B cell (primary cell): ENCODE results near the gene KRT72. TPM values are rescaled to one million over a fixed set of nuclear protein-coding genes. Genes with fewer than 3 reads are reported as not detected.

Experiments used
- ATAC-seq: fragments of 200-7000 bp; cut with Tn5 transposase; one replicate; pipeline ENCODE4 v1.10.0; 2021; ENCODE audit warnings: low read depth, mild to moderate bottlenecking, moderate number of reproducible peaks, moderate library complexity
- CTCF ChIA-PET: fragments of 350-600 bp; sonication (Branson Sonifier 250); formaldehyde crosslinking; loops from one replicate; lab custom pipeline; 2021; ENCODE audit warnings: antibody characterized with exemption, inconsistent platforms; lab: Charles Lee
- POLR2A ChIA-PET: fragments of 350-600 bp; sonication (Branson Sonifier 250); formaldehyde crosslinking; loops from one replicate; lab custom pipeline; 2021; ENCODE audit warnings: antibody characterized with exemption; lab: Charles Lee
- DNase-seq: peaks from one replicate; pipeline ENCODE4 v3.0.0; 2013
- H2AFZ ChIP-seq: 2 replicates; pipeline ENCODE4 v1.6.1; 2012; ENCODE audit warnings: mild to moderate bottlenecking, low read depth, low read length; ENCODE audit not compliant: insufficient read depth, poor library complexity, severe bottlenecking
- H3K27ac ChIP-seq, 2 donors: 1 replicate in 1 of 2; 2 replicates in 1 of 2; pipeline ENCODE4 v1.5.1; 2012 to 2013; ENCODE audit warnings: low read length in 2 of 2, mild to moderate bottlenecking in 2 of 2, moderate library complexity in 1 of 2
- H3K27me3 ChIP-seq, 4 experiments: fragments of 200-600 bp in 1 of 4; sonication (generic) in 1 of 4; replicated peaks in 1 of 4; 1 replicate in 2 of 4; 2 replicates in 2 of 4; pipeline versions ENCODE4 v1.6.1 to v1.7.0; 2013 to 2016; ENCODE audit warnings: low read length in 3 of 4, mild to moderate bottlenecking in 2 of 4, mixed read lengths in 1 of 4, moderate library complexity in 1 of 4; ENCODE audit not compliant: insufficient read depth in 4 of 4, control insufficient read depth in 3 of 4; ENCODE audit errors: control extremely low read depth in 1 of 4
- H3K36me3 ChIP-seq, 2 experiments: replicated peaks in 1 of 2; 1 replicate in 1 of 2; 2 replicates in 1 of 2; pipeline versions ENCODE4 v1.6.1 to v1.7.1; 2013; ENCODE audit warnings: low read length in 1 of 2; ENCODE audit not compliant: insufficient read depth in 2 of 2, control insufficient read depth in 1 of 2; ENCODE audit errors: control extremely low read depth in 1 of 2, extremely low read depth in 1 of 2
- H3K4me1 ChIP-seq, 2 donors: fragments of 200-600 bp in 1 of 2; sonication (generic) in 1 of 2; 1 replicate in 1 of 2; 2 replicates in 1 of 2; pipeline versions ENCODE4 v1.5.1 to v1.6.1; 2013 to 2017; ENCODE audit warnings: low read length in 2 of 2; ENCODE audit not compliant: control insufficient read depth in 2 of 2, insufficient read depth in 2 of 2
- H3K4me2 ChIP-seq: replicated peaks from 2 replicates; pipeline ENCODE3; 2012; ENCODE audit warnings: mild to moderate bottlenecking, low read depth, low read length; ENCODE audit not compliant: poor library complexity, severe bottlenecking
- H3K4me3 ChIP-seq, 5 experiments: fragments of 200-600 bp in 1 of 5; sonication (generic) in 1 of 5; 1 replicate in 3 of 5; 2 replicates in 2 of 5; pipeline versions ENCODE4 v1.5.1 to v1.7.0; 2011 to 2016; ENCODE audit warnings: low read length in 4 of 5, mild to moderate bottlenecking in 4 of 5, low read depth in 2 of 5, control low read depth in 1 of 5, moderate library complexity in 1 of 5; ENCODE audit not compliant: insufficient read depth in 1 of 5; ENCODE audit errors: control extremely low read depth in 1 of 5, extremely low read depth in 1 of 5
- H3K79me2 ChIP-seq: fragments of 200-600 bp; sonication (generic); one replicate; pipeline ENCODE4 v1.6.0; 2016; ENCODE audit warnings: low read length; ENCODE audit not compliant: control insufficient read depth, insufficient read depth
- H3K9ac ChIP-seq: fragments of 200-600 bp; sonication (generic); 2 replicates; pipeline ENCODE4 v1.6.1; 2017; ENCODE audit warnings: mild to moderate bottlenecking, low read length, moderate library complexity
- H3K9me3 ChIP-seq, 3 donors: one replicate each; pipeline versions ENCODE4 v1.6.1 to v1.7.1; 2013; ENCODE audit warnings: low read length in 2 of 3; ENCODE audit not compliant: control insufficient read depth in 2 of 3, insufficient read depth in 1 of 3; ENCODE audit errors: control extremely low read depth in 1 of 3
- H4K20me1 ChIP-seq: 2 replicates; pipeline ENCODE4 v1.6.0; 2012; ENCODE audit warnings: mild to moderate bottlenecking, low read length; ENCODE audit not compliant: insufficient read depth, control insufficient read depth, poor library complexity, severe bottlenecking
- H3K27ac Mint-ChIP-seq: one replicate; pipeline ENCODE4 v1.8.0; 2021; ENCODE audit warnings: mixed read lengths
- H3K27me3 Mint-ChIP-seq: one replicate; pipeline ENCODE4 v1.8.0; 2021; ENCODE audit warnings: mixed read lengths
- H3K4me1 Mint-ChIP-seq: one replicate; pipeline ENCODE4 v1.8.0; 2021; ENCODE audit warnings: mixed read lengths
- H3K4me3 Mint-ChIP-seq: one replicate; pipeline ENCODE4 v1.8.0; 2021; ENCODE audit warnings: mixed read lengths
- H3K9me3 Mint-ChIP-seq: one replicate; pipeline ENCODE4 v1.8.0; 2022; ENCODE audit warnings: mixed read lengths; ENCODE audit not compliant: insufficient read depth
- EZH2 ChIP-seq: IDR thresholded peaks from 2 replicates; pipeline ENCODE4 v1.6.1; 2012; ENCODE audit warnings: borderline replicate concordance, low read depth, mild to moderate bottlenecking, moderate library complexity, low read length; ENCODE audit not compliant: insufficient read depth, poor library complexity, severe bottlenecking
- WGBS: methylation state at CpG from one replicate; pipeline ENCODE4 v1.1.5; 2013; ENCODE audit warnings: missing lambda C conversion rate; ENCODE audit not compliant: insufficient coverage; 5-methylcytosine and 5-hydroxymethylcytosine counted together
- intact Hi-C: fragments of 100-400 bp; cut with micrococcal nuclease; formaldehyde crosslinking; loops from one replicate; pipeline ENCODE4 v1.10.0; 2022
- polyA plus RNA-seq: library from polyadenylated mRNA; depleted of rRNA; stranded (reverse); fragments of >200 nt; gene quantifications from 2 replicates; pipeline ENCODE4 v1.2.3, GENCODE V29; 2012
- total RNA-seq, 2 donors: library from RNA; stranded (reverse); fragments of 120-200 nt in 1 of 2; gene quantifications; 1 replicate in 1 of 2; 2 replicates in 1 of 2; pipeline versions ENCODE4 v1.2.3 to v1.2.4, GENCODE V29; 2013 to 2022
- TF ChIP-seq, protein P1 (sequence below): fragments of 200-600 bp; IDR thresholded peaks from one replicate; pipeline ENCODE4 v1.8.0; 2022; ENCODE audit warnings: antibody characterized with exemption, mild to moderate bottlenecking

The KRT72 gene
- total and polyA plus RNA-seq, 2 donors (not counting 1 experiment from before 2014, with no cell fraction given) = 0.04 TPM; not detected in 1

DNA sequence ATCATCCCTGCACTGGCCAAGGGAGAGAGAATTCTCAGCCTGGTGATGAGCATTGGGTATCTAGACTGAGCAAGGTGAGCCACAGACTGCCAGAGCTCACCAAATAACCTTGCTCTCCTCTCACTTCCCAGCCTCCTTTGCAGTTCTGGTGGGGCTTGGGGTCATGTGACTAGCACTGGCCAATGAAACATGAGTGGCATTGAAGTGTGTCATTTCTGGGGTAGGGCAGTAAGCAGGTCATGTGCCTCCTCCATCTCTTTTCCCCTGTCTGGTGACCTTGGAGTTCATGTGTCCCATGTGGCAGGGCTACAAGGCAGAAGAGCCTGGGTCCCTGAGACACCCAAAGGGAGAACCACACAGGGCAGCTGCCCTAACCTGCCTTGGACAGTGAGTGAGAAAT lies 3.6 kb upstream of the KRT72 start:
- Mint-ChIP-seq H3K27ac (no peak overlapping the region), H3K4me3 (no peak overlapping the region)
- no peak for ATAC-seq

DNA sequence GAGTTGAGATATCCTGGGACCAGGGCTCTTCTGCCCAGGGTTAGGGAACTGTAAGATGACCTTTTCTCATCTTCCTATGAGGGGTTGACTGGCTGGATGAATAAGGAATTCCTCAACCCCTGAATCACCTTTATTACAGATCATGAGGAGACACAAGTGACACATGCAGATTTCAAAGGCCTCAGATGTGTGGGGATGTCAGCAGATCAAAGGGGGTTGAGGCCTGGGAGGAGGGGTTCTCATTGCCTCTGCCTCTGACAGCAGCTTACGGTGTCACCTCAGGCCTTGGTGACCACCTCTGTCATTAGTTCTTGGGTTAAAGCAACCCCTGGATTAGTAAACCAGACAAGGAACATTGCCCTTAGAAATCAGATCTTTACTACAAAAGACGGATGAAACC lies 2.1 kb upstream of the KRT72 start:
- Histone ChIP-seq H3K9ac (no peak overlapping the region), H3K36me3 (no peaks in the 10 kb centered on the region), H3K4me2 (no peak overlapping the region), H3K4me3 (no peak overlapping the region), H2AFZ (no peak overlapping the region), H3K79me2 (no peaks in the 10 kb centered on the region), H3K9me3 (no peaks in the 10 kb centered on the region), H4K20me1 (no peaks in the 10 kb centered on the region), H3K27me3 (peaks cover 0 to 14% (median 6%) of the 10 kb centered on the region in 4 experiments), H3K4me1 (no peaks in the 10 kb centered on the region), H3K27ac (no peak overlapping the region)
- Mint-ChIP-seq H3K4me1 (no peaks in the 10 kb centered on the region), H3K9me3 (no peaks in the 10 kb centered on the region), H3K4me3 (no peak overlapping the region), H3K27ac (no peak overlapping the region), H3K27me3 (peaks cover 44% of the 10 kb centered on the region)
- CTCF ChIA-PET = no interaction called here
- intact Hi-C loops = no loop called here
- DNase-seq (no peak), ATAC-seq (no peak)
- TF ChIP-seq, protein P1, sequence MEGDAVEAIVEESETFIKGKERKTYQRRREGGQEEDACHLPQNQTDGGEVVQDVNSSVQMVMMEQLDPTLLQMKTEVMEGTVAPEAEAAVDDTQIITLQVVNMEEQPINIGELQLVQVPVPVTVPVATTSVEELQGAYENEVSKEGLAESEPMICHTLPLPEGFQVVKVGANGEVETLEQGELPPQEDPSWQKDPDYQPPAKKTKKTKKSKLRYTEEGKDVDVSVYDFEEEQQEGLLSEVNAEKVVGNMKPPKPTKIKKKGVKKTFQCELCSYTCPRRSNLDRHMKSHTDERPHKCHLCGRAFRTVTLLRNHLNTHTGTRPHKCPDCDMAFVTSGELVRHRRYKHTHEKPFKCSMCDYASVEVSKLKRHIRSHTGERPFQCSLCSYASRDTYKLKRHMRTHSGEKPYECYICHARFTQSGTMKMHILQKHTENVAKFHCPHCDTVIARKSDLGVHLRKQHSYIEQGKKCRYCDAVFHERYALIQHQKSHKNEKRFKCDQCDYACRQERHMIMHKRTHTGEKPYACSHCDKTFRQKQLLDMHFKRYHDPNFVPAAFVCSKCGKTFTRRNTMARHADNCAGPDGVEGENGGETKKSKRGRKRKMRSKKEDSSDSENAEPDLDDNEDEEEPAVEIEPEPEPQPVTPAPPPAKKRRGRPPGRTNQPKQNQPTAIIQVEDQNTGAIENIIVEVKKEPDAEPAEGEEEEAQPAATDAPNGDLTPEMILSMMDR = no peak
- no peak for TF ChIP-seq EZH2
- WGBS = no CpG with 5 or more reads among the region's 2 CpGs
- POLR2A ChIA-PET = no interaction called here

More for the DNA sequence above, 3.6 kb upstream of the KRT72 start:
- DNase-seq = no peak
- Histone ChIP-seq H2AFZ (no peak overlapping the region), H3K79me2 (no peaks in the 10 kb centered on the region), H4K20me1 (no peaks in the 10 kb centered on the region), H3K27ac (no peak overlapping the region), H3K36me3 (no peaks in the 10 kb centered on the region), H3K4me3 (no peak overlapping the region), H3K9ac (no peak overlapping the region), H3K4me1 (no peaks in the 10 kb centered on the region), H3K9me3 (no peaks in the 10 kb centered on the region), H3K4me2 (no peak overlapping the region), H3K27me3 (peaks cover 0 to 14% (median 4%) of the 10 kb centered on the region in 4 experiments)
- CTCF ChIA-PET = no interaction called here
- POLR2A ChIA-PET = no interaction called here
- Mint-ChIP-seq H3K9me3 (no peaks in the 10 kb centered on the region), H3K27me3 (peaks cover 38% of the 10 kb centered on the region), H3K4me1 (no peaks in the 10 kb centered on the region)
- intact Hi-C loops = no loop called here
- TF ChIP-seq, protein P1 = no peak
- TF ChIP-seq EZH2 = no peak
